Measurements from ENCODE around the gene VSTM5.

- TF ChIP-seq EZH2 (IDR thresholded peaks at IDR 0.05; ENCODE audit: borderline replicate concordance, low read length), result no peak
- TF ChIP-seq, protein P1, sequence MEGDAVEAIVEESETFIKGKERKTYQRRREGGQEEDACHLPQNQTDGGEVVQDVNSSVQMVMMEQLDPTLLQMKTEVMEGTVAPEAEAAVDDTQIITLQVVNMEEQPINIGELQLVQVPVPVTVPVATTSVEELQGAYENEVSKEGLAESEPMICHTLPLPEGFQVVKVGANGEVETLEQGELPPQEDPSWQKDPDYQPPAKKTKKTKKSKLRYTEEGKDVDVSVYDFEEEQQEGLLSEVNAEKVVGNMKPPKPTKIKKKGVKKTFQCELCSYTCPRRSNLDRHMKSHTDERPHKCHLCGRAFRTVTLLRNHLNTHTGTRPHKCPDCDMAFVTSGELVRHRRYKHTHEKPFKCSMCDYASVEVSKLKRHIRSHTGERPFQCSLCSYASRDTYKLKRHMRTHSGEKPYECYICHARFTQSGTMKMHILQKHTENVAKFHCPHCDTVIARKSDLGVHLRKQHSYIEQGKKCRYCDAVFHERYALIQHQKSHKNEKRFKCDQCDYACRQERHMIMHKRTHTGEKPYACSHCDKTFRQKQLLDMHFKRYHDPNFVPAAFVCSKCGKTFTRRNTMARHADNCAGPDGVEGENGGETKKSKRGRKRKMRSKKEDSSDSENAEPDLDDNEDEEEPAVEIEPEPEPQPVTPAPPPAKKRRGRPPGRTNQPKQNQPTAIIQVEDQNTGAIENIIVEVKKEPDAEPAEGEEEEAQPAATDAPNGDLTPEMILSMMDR (IDR thresholded peaks at IDR 0.05; ENCODE audit: low read length), result no peak
These were observed 4.0 kb downstream of the VSTM5 start for GRCh38 chr11:93846411-93846810.
